ENCODE results near the gene RGS7. TPM values are rescaled to one million over a fixed set of nuclear protein-coding genes. Genes with fewer than 3 reads are reported as not detected.

RGS7 gene
- total RNA-seq, 1 experiment from 2014 or later, result 1.5 TPM

GRCh38 chr1:240835291-240835690 lies 521.7 kb downstream of the RGS7 start:
- Histone ChIP-seq H2BK20ac (ENCODE audit: low read depth, low read length, poor library complexity, severe bottlenecking) (no peak overlapping the region), H3K9me3 (ENCODE audit: control insufficient read depth, low read depth, low read length) (no peaks in the 10 kb centered on the region), H2BK15ac (ENCODE audit: low read depth, low read length) (no peak overlapping the region), H2BK120ac (ENCODE audit: low read depth, low read length, poor library complexity, severe bottlenecking) (no peak overlapping the region), H2AK5ac (ENCODE audit: insufficient read length, low read length) (no peak overlapping the region), H3K18ac (ENCODE audit: insufficient read length, low read depth, low read length) (no peak overlapping the region), H3K56ac (ENCODE audit: insufficient read length, low read depth, low read length) (no peak overlapping the region), H4K5ac (ENCODE audit: insufficient read length, low read depth, low read length) (no peak overlapping the region), H3K79me2 (ENCODE audit: insufficient read depth, low read length) (no peaks in the 10 kb centered on the region), H3K27me3 (ENCODE audit: insufficient read depth, low read length) (no peaks in the 10 kb centered on the region), H2BK12ac (ENCODE audit: insufficient read length, low read depth, low read length) (no peak overlapping the region), H4K91ac (ENCODE audit: insufficient read length, low read depth, low read length) (no peak overlapping the region), H3K14ac (ENCODE audit: insufficient read depth, low read length) (no peak overlapping the region), H3T11ph (ENCODE audit: low read length) (no peak overlapping the region), H3K23me2 (ENCODE audit: insufficient read length, low read depth, low read length, poor library complexity, severe bottlenecking) (no peaks in the 10 kb centered on the region), H4K8ac (replicated peaks; ENCODE audit: insufficient read length, low read depth, low read length) (no peak overlapping the region), H3K27ac (ENCODE audit: insufficient read length, low read depth, low read length) (no peak overlapping the region), H3K79me1 (ENCODE audit: insufficient read depth, low read depth, low read length, poor library complexity, severe bottlenecking) (no peaks in the 10 kb centered on the region), H2AFZ (ENCODE audit: low read length) (no peak overlapping the region), H3K4me2 (ENCODE audit: insufficient read depth, insufficient read length, low read length) (no peak overlapping the region), H3K23ac (ENCODE audit: insufficient read length, low read depth, low read length) (no peak overlapping the region), H2BK5ac (ENCODE audit: insufficient read length, low read length) (no peak overlapping the region), H3K4me1 (ENCODE audit: insufficient read depth, low read length) (no peaks in the 10 kb centered on the region), H3K4ac (ENCODE audit: low read depth, low read length) (no peak overlapping the region), H3K9ac (ENCODE audit: extremely low read depth, insufficient read length, low read length) (no peak overlapping the region), H4K20me1 (ENCODE audit: control insufficient read depth, insufficient read depth, insufficient read length) (no peaks in the 10 kb centered on the region)
- no peak for TF ChIP-seq CTCF (conservative IDR thresholded peaks at IDR 0.05)
- Mint-ChIP-seq H3K36me3 (ENCODE audit: insufficient read depth in 1 of 3, low read depth in 3 of 3) (no peaks in the 10 kb centered on the region), H3K4me1 (no peaks in the 10 kb centered on the region), H3K4me3 (no peak overlapping the region), H3K27me3 (ENCODE audit: low read depth) (no peaks in the 10 kb centered on the region), H3K27ac (no peak overlapping the region), H3K9me3 (no peaks in the 10 kb centered on the region)
- WGBS (ENCODE audit: extremely low coverage, insufficient read length, low lambda C conversion rate), result no CpG with 5 or more reads among the region's 9 CpGs
- DNase-seq, result no peak
